ENCODE measurements around the gene LNPK.
A peak's percentile ranks its signal among the peaks of the same experiment; 100 is the strongest.

LNPK gene

DNA sequence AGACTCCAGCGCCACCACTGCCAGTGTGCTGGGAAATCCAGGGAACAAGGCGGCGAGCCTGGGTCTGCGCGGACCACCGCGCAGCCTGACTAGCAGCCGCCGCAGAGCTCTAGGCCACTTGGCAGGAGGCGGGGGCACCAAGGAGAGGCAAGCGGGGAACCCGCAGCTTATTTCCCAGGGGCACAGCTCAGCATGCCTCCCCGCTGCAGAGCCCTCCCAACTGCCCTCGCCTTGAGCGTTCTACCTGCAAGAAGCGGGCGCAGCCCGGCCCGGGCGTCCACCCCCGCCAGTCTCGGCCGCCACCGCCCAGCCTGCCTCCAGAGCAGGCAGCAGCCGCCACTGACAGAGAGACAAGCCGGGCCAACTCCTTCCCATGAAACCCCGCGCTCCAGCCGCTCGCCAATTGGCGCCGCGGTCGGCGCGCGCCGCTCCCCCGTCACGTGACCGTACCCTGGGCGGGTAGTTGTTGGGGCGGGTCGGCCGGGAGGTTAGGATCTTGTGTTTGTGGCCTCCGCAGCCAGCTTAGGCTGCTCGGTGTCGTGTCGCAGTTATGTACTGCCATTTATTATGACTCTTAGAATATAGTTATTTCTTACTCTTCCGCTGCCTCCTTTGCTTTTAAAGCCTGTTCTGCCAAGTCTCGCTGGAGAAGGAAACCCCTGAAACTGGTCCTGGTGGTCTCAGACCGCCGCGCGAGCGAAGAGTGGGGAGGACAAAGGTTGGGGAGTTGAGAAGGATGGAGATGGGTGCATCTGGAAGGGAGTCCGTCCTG is at the start of gene LNPK:
TSS of gene LNPK (minus strand) at position 352 of the 772 bp plus-strand sequence. CDS start 6,683 bp downstream, outside the sequence.
- H3K9ac ChIP-seq (ENCODE audit: low read length), result peak within 1 kb of the TSS; percentile 79
- H3K4me1 ChIP-seq (ENCODE audit: control insufficient read depth, insufficient read depth, low read length), result peaks cover 13% of the 10 kb centered on the region
- no peaks in the 10 kb centered on the region for H3K9me3 ChIP-seq (ENCODE audit: control insufficient read depth, low read length)
- no peaks in the 10 kb centered on the region for H3K27me3 ChIP-seq (ENCODE audit: control insufficient read depth, insufficient read depth, low read length)
- H3K36me3 ChIP-seq (ENCODE audit: control insufficient read depth, insufficient read depth, low read length), result no peaks in the 10 kb centered on the region
- peak within 1 kb of the TSS; percentile 71 for H3K4me3 ChIP-seq (ENCODE audit: low read length)

GRCh38 chr2:176039375-176039774 is 37.3 kb upstream of the LNPK start:
- no peaks in the 10 kb centered on the region for H3K36me3 ChIP-seq (ENCODE audit: control insufficient read depth, insufficient read depth, low read length)
- no peaks in the 10 kb centered on the region for H3K9me3 ChIP-seq (ENCODE audit: control insufficient read depth, low read length)
- H3K4me3 ChIP-seq (ENCODE audit: low read length), result no peak overlapping the region
- no peaks in the 10 kb centered on the region for H3K27me3 ChIP-seq (ENCODE audit: control insufficient read depth, insufficient read depth, low read length)
- no peak overlapping the region for H3K9ac ChIP-seq (ENCODE audit: low read length)
- H3K4me1 ChIP-seq (ENCODE audit: control insufficient read depth, insufficient read depth, low read length), result no peaks in the 10 kb centered on the region

GRCh38 chr2:176038694-176039093 is 36.6 kb upstream of the LNPK start:
- Histone ChIP-seq H3K4me1 (ENCODE audit: control insufficient read depth, insufficient read depth, low read length) (no peaks in the 10 kb centered on the region), H3K4me3 (ENCODE audit: low read length) (no peak overlapping the region), H3K36me3 (ENCODE audit: control insufficient read depth, insufficient read depth, low read length) (no peaks in the 10 kb centered on the region), H3K9ac (ENCODE audit: low read length) (no peak overlapping the region), H3K27me3 (ENCODE audit: control insufficient read depth, insufficient read depth, low read length) (no peaks in the 10 kb centered on the region), H3K9me3 (ENCODE audit: control insufficient read depth, low read length) (no peaks in the 10 kb centered on the region)

DNA sequence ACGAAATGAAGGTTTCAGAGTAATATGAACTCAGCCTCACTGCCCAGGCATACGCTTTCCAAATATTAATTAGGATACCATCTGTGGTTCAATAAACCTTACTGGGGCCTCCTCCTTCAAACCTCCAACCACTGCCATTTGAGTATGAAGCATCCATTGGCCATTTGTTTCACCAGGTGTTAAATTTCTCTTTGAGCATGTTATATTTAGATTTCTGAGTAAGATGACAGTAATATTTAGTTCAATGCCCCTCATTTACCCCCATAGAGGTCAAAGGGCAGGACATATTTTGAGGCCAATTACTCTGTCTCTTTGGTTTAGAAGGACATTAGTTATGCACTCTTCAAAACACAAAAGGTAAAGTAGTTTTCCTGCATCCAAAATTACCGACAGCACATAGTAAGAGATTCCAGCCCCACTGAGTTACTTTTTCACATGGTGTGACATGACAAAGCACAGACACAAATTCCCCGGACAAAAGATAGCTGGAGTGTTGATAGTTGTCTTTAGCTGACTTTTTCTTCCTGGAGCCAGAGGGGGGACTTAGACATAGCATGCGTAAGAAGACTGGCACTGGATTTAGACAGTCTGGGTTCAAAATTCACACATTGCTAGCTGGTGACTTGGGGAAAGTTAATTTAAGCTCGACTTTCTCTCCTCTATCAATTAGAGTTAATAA is 33.1 kb upstream of the LNPK start:
- Histone ChIP-seq H3K4me1 (ENCODE audit: control insufficient read depth, insufficient read depth, low read length) (no peaks in the 10 kb centered on the region), H3K9me3 (ENCODE audit: control insufficient read depth, low read length) (no peaks in the 10 kb centered on the region), H3K27me3 (ENCODE audit: control insufficient read depth, insufficient read depth, low read length) (no peaks in the 10 kb centered on the region), H3K36me3 (ENCODE audit: control insufficient read depth, insufficient read depth, low read length) (no peaks in the 10 kb centered on the region), H3K4me3 (ENCODE audit: low read length) (no peak overlapping the region), H3K9ac (ENCODE audit: low read length) (no peak overlapping the region)

- Histone ChIP-seq H3K27me3 (ENCODE audit: control insufficient read depth, insufficient read depth, low read length) (peaks cover 5% of the 10 kb centered on the region), H3K36me3 (ENCODE audit: control insufficient read depth, insufficient read depth, low read length) (no peaks in the 10 kb centered on the region), H3K4me3 (ENCODE audit: low read length) (no peak overlapping the region), H3K9me3 (ENCODE audit: control insufficient read depth, low read length) (no peaks in the 10 kb centered on the region), H3K9ac (ENCODE audit: low read length) (no peak overlapping the region), H3K4me1 (ENCODE audit: control insufficient read depth, insufficient read depth, low read length) (no peaks in the 10 kb centered on the region)
Measured at GRCh38 chr2:176027806-176028205, 25.7 kb upstream of the LNPK start.

GRCh38 chr2:176025932-176026331 is 23.9 kb upstream of the LNPK start:
- H3K27me3 ChIP-seq (ENCODE audit: control insufficient read depth, insufficient read depth, low read length), result peaks cover 5% of the 10 kb centered on the region
- no peak overlapping the region for H3K9ac ChIP-seq (ENCODE audit: low read length)
- H3K4me3 ChIP-seq (ENCODE audit: low read length), result no peak overlapping the region
- no peaks in the 10 kb centered on the region for H3K4me1 ChIP-seq (ENCODE audit: control insufficient read depth, insufficient read depth, low read length)
- H3K9me3 ChIP-seq (ENCODE audit: control insufficient read depth, low read length), result no peaks in the 10 kb centered on the region
- H3K36me3 ChIP-seq (ENCODE audit: control insufficient read depth, insufficient read depth, low read length), result no peaks in the 10 kb centered on the region

- Histone ChIP-seq H3K9ac (ENCODE audit: low read length) (no peak overlapping the region), H3K9me3 (ENCODE audit: control insufficient read depth, low read length) (no peaks in the 10 kb centered on the region), H3K4me3 (ENCODE audit: low read length) (no peak overlapping the region), H3K36me3 (ENCODE audit: control insufficient read depth, insufficient read depth, low read length) (no peaks in the 10 kb centered on the region), H3K4me1 (ENCODE audit: control insufficient read depth, insufficient read depth, low read length) (no peaks in the 10 kb centered on the region), H3K27me3 (ENCODE audit: control insufficient read depth, insufficient read depth, low read length) (peaks cover 5% of the 10 kb centered on the region)
Measured at GRCh38 chr2:176024083-176024482, 22.0 kb upstream of the LNPK start.

- H3K36me3 ChIP-seq (ENCODE audit: control insufficient read depth, insufficient read depth, low read length), result no peaks in the 10 kb centered on the region
- H3K4me3 ChIP-seq (ENCODE audit: low read length), result no peak overlapping the region
- peaks cover 9% of the 10 kb centered on the region for H3K27me3 ChIP-seq (ENCODE audit: control insufficient read depth, insufficient read depth, low read length)
- H3K4me1 ChIP-seq (ENCODE audit: control insufficient read depth, insufficient read depth, low read length), result no peaks in the 10 kb centered on the region
- H3K9me3 ChIP-seq (ENCODE audit: control insufficient read depth, low read length), result no peaks in the 10 kb centered on the region
- H3K9ac ChIP-seq (ENCODE audit: low read length), result no peak overlapping the region
Measured at GRCh38 chr2:176022048-176022447, 20.0 kb upstream of the LNPK start.

DNA sequence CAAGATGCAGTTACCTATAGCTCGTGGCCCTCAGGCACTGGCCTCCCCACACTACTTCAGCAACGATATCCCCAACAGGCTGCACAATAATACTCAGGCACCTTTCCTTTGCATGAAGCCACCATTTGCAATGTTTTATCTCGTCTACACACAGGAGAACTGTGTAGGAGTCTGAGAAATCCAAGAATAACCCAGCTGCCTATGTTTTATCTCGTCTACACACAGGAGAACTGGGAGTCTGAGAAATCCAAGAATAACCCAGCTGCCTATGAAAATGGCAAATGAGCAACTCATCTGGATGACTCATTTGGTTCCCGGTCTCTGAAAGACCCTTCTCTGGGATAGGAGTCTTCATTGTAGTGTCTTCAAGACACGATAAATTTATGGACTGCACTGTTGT is 18.3 kb upstream of the LNPK start:
- H3K9me3 ChIP-seq (ENCODE audit: control insufficient read depth, low read length), result no peaks in the 10 kb centered on the region
- H3K36me3 ChIP-seq (ENCODE audit: control insufficient read depth, insufficient read depth, low read length), result no peaks in the 10 kb centered on the region
- peaks cover 9% of the 10 kb centered on the region for H3K27me3 ChIP-seq (ENCODE audit: control insufficient read depth, insufficient read depth, low read length)
- H3K9ac ChIP-seq (ENCODE audit: low read length), result no peak overlapping the region
- no peaks in the 10 kb centered on the region for H3K4me1 ChIP-seq (ENCODE audit: control insufficient read depth, insufficient read depth, low read length)
- no peak overlapping the region for H3K4me3 ChIP-seq (ENCODE audit: low read length)

DNA sequence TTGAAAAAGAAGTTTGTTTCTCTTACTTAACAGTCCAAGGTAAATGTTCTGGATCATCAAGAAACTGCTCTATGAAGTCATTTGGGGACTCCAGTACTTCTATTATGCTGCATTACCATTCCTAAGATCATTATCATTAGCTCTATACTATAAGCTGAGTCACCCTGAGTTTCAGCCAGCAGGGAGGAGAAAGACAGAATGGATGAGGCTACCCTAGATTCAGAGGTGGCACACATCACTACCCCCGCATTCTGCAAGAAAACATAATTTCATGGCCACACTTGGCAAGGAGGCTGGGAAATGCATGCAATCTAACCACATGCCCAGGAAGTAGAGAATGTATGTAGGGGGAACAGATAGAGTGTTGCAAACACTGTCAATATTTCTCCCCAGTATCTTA is 16.6 kb upstream of the LNPK start:
- Histone ChIP-seq H3K4me1 (ENCODE audit: control insufficient read depth, insufficient read depth, low read length) (no peaks in the 10 kb centered on the region), H3K4me3 (ENCODE audit: low read length) (no peak overlapping the region), H3K9ac (ENCODE audit: low read length) (no peak overlapping the region), H3K36me3 (ENCODE audit: control insufficient read depth, insufficient read depth, low read length) (no peaks in the 10 kb centered on the region), H3K9me3 (ENCODE audit: control insufficient read depth, low read length) (no peaks in the 10 kb centered on the region), H3K27me3 (ENCODE audit: control insufficient read depth, insufficient read depth, low read length) (peaks cover 5% of the 10 kb centered on the region)

GRCh38 chr2:176009445-176009844 is 7.4 kb upstream of the LNPK start:
- Histone ChIP-seq H3K9me3 (ENCODE audit: control insufficient read depth, low read length) (no peaks in the 10 kb centered on the region), H3K27me3 (ENCODE audit: control insufficient read depth, insufficient read depth, low read length) (no peaks in the 10 kb centered on the region), H3K36me3 (ENCODE audit: control insufficient read depth, insufficient read depth, low read length) (no peaks in the 10 kb centered on the region), H3K4me1 (ENCODE audit: control insufficient read depth, insufficient read depth, low read length) (peaks cover under 1% of the 10 kb centered on the region), H3K9ac (ENCODE audit: low read length) (no peak overlapping the region), H3K4me3 (ENCODE audit: low read length) (no peak overlapping the region)

- Histone ChIP-seq H3K9me3 (ENCODE audit: control insufficient read depth, low read length) (no peaks in the 10 kb centered on the region), H3K9ac (ENCODE audit: low read length) (no peak overlapping the region), H3K36me3 (ENCODE audit: control insufficient read depth, insufficient read depth, low read length) (no peaks in the 10 kb centered on the region), H3K4me3 (ENCODE audit: low read length) (no peak overlapping the region), H3K4me1 (ENCODE audit: control insufficient read depth, insufficient read depth, low read length) (peaks cover 13% of the 10 kb centered on the region), H3K27me3 (ENCODE audit: control insufficient read depth, insufficient read depth, low read length) (no peaks in the 10 kb centered on the region)
Measured at GRCh38 chr2:176004934-176005333, 2.9 kb upstream of the LNPK start.

All from mucosa of stomach (tissue), 1 donor.